GM18508 (cell line): Measurements from ENCODE around the gene PCDHGA7.
"Not testable (repeated sequence)": the region's sequence is repeated elsewhere in the genome, so short reads cannot be mapped to it uniquely, and the experiment has no call there.

Experiments
- ATAC-seq: cut with Tn5 transposase; IDR thresholded peaks from one replicate; pipeline ENCODE4 v1.9.1; 2021; ENCODE audit warnings: moderate number of reproducible peaks; ENCODE audit not compliant: insufficient read depth, unreplicated experiment

The PCDHGA7 gene

GRCh38 chr5:141382469-141383294, at the start of gene PCDHGA7:
PCDHGA7 (plus strand) TSS chr5:141382742; CDS start chr5:141382900, 158 bp downstream.
- no peak for ATAC-seq

- no peak for ATAC-seq
These were observed 43.8 kb upstream of the PCDHGA7 start, which contains the start of gene PCDHGA2 for GRCh38 chr5:141338538-141339306. PCDHGA2 (plus strand) TSS chr5:141338760.

DNA sequence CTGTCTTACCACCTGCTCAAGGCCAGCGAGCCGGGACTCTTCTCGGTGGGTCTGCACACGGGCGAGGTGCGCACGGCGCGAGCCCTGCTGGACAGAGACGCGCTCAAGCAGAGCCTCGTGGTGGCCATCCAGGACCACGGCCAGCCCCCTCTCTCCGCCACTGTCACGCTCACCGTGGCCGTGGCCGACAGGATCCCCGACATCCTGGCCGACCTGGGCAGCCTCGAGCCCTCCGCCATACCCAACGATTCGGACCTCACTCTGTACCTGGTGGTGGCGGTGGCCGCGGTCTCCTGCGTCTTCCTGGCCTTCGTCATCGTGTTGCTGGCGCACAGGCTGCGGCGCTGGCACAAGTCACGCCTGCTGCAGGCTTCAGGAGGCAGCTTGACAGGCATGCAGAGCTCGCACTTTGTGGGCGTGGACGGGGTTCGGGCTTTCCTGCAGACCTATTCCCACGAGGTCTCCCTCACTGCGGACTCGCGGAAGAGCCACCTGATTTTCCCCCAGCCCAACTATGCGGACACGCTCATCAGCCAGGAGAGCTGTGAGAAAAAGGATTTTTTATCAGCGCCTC, 41.7 kb upstream of the PCDHGA7 start:
- ATAC-seq = not testable (repeated sequence)

DNA sequence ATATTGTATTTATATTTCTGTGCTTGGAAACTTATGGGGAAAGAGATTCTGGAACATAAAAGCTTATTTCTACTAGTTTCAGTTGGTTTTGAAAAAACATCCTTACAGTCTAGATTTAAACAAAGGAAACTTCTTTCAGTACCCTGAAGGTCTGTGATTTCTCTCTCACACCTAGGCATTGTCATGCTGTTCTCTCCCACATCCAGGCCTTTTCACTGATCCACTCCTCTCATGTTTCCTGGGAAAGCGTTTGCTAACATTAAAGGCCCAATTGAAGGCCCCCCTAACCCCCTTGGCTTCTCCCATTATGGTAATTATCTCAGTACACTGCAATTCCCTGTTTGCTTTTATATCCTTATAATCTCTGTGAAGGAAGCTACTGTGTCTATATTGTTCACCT, 39.8 kb upstream of the PCDHGA7 start:
- ATAC-seq = no peak

DNA sequence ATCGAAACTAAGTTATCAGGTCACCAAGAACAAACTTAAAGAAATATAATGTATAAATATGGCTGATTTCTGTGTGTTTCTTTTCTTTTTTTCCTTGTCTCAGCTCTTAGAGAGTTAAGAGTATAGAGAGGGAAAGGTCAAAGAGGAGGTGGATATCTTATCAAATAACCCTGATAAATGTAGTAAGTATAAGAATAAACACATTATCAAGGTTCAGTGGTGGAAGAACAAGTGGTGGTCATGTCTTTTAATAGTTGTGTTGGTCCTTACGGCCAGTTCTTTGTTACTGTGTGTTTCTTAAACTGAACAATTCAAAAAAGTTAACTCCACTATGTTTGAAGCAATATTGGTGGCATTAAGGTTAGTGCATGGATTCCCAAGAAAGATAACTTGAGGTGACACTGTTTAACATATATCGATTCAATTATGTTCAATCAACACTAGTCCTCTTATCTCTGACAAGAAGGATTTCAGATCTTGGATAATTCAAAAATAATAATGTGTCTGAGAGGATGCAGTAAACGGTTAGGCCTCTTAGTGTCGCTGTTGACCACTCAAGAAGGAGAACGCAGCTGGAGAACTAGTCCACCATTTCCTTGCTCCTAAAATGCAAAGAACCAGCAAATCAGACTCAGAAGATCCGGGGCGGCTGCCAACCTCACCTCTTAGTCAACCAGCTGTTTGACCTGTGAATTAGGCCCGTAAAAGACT, 39.1 kb upstream of the PCDHGA7 start, which contains the start of gene PCDHGA3:
TSS of gene PCDHGA3 (plus strand) at position 588 of the 711 bp plus-strand sequence. CDS start 205 bp downstream, outside the sequence.
- no peak for ATAC-seq

DNA sequence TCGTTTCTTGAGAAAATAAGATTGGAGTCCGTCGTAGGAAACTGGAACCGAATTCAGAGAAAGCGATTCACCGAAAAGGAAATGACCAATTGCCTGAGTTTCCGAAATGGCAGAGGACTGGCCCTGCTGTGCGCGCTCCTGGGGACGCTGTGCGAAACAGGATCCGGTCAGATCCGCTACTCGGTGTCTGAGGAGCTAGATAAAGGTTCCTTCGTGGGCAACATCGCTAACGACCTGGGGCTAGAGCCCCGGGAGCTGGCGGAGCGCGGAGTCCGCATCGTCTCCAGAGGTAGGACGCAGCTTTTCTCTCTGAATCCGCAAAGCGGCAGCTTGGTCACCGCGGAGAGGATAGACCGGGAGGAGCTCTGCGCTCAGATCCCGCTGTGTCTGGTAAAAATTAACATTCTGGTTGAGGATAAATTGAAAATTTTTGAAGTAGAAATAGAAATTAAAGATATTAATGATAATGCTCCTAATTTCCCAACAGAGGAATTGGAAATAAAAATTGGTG, 38.5 kb upstream of the PCDHGA7 start:
- no peak for ATAC-seq

DNA sequence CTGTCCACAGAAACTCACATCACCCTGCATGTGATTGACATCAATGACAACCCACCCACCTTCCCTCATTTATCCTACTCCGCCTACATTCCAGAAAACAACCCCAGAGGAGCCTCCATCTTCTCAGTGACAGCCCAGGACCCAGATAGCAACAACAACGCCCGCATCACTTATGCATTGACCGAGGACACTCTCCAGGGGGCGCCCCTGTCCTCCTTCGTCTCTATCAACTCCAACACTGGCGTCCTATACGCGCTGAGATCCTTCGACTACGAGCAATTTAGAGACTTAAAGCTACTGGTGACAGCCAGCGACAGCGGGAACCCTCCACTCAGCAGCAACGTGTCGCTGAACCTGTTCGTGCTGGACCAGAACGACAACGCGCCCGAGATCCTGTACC, 37.2 kb upstream of the PCDHGA7 start:
- ATAC-seq = no peak

- not testable (repeated sequence) for ATAC-seq
These were observed 36.5 kb upstream of the PCDHGA7 start for GRCh38 chr5:141346017-141346416.

GRCh38 chr5:141349917-141350619, 32.5 kb upstream of the PCDHGA7 start, which contains the start of gene PCDHGB1:
PCDHGB1 (plus strand) TSS chr5:141350099; CDS start chr5:141350261, 162 bp downstream.
- no peak for ATAC-seq

- ATAC-seq = no peak
These were observed 31.0 kb upstream of the PCDHGA7 start for GRCh38 chr5:141351591-141351990.

DNA sequence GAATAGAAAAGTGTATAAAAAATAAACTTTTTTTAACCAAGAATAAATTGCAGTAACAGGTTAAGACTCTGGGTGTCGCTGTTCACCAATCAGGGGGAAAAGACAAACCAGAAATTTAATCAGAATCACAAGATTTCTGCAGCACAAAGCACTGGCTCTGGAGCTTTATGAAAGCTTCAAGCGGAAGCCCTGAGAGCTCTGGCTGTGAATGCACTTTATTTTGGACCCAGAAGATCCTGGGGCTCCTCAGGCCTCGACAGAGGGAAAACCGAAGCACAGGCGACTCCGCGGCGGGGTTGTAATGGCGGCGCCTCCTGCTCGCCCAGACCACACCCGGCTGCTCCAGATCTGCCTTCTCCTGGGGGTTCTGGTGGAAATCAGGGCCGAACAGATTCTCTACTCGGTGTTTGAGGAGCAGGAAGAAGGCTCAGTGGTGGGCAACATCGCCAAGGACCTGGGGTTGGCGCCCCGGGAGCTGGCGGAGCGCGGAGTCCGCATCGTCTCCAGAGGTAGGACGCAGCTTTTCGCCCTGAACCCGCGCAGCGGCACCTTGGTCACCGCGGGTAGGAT, 27.6 kb upstream of the PCDHGA7 start, which contains the start of gene PCDHGA4:
TSS of gene PCDHGA4 (plus strand) at position 122 of the 570 bp plus-strand sequence. CDS start at position 209, 87 bp downstream.
- no peak for ATAC-seq

DNA sequence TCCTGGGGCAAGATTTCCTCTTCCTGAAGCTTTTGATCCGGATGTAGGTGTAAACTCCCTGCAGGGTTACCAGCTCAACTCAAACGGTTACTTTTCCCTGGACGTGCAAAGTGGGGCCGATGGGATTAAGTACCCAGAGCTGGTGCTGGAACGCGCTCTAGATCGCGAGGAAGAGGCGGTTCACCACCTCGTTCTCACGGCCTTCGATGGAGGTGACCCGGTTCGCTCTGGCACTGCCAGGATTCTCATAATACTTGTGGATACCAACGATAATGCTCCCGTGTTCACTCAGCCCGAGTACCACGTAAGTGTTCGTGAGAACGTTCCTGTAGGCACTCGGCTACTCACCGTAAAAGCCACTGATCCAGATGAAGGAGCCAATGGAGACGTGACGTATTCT, 26.9 kb upstream of the PCDHGA7 start:
- ATAC-seq = no peak

GRCh38 chr5:141356133-141356532, 26.4 kb upstream of the PCDHGA7 start:
- no peak for ATAC-seq

DNA sequence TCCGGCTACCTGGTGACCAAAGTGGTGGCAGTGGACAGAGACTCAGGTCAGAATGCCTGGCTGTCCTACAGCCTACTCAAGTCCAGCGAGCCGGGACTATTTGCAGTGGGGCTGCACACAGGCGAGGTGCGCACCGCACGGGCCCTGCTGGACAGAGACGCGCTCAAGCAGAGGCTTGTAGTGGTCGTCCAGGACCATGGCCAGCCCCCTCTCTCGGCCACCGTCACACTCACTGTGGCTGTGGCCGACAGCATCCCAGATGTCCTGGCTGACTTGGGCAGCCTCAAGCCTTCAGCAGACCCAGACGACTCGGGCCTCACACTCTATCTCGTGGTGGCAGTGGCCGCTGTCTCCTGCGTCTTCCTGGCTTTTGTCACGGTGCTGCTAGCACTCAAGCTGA, 25.6 kb upstream of the PCDHGA7 start:
- ATAC-seq = no peak

- ATAC-seq = no peak
These were observed 22.6 kb upstream of the PCDHGA7 start, which contains the start of gene PCDHGB2 for GRCh38 chr5:141359790-141360426. PCDHGB2 (plus strand) TSS chr5:141359994; CDS start chr5:141360136, 142 bp downstream.

GRCh38 chr5:141360685-141361084, 21.9 kb upstream of the PCDHGA7 start:
- no peak for ATAC-seq

- ATAC-seq = no peak
These were observed 19.8 kb upstream of the PCDHGA7 start for GRCh38 chr5:141362719-141363118.

DNA sequence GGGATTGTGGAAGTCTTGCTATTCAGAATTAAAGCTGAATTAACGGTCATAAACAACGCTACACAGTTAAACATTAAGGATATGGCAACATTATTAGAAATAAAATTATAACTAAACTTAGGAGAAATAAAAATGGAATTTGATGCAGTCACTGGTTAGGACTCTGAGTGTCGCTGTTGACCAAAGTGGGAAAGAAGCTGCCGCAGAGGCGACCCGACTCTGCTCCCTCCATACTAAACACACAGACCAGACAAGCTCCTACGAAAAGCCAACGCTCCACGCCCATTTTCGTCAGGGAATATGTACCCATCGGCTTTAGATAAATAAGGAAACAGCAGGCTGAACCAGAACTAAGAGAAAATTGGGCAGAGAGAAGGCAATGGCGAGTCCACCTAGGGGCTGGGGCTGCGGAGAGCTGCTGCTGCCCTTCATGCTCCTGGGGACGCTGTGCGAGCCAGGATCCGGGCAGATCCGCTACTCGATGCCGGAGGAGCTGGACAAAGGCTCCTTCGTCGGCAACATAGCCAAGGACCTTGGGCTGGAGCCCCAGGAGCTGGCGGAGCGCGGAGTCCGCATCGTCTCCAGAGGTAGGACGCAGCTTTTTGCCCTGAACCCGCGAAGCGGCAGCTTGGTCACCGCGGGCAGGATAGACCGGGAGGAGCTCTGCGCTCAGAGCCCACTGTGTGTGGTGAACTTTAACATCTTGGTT, 18.4 kb upstream of the PCDHGA7 start, which contains the start of gene PCDHGA5:
TSS of gene PCDHGA5 (plus strand) at position 211 of the 709 bp plus-strand sequence. CDS start at position 380, 169 bp downstream.
- no peak for ATAC-seq
